GM18951 (cell line): Measurements from ENCODE around the gene SOBP.

Experiments
- POLR2A ChIP-seq: IDR thresholded peaks from 4 replicates; pipeline ENCODE4 v1.6.1; 2011; ENCODE audit warnings: mild to moderate bottlenecking; ENCODE audit not compliant: insufficient read length, insufficient read depth; ENCODE audit errors: extremely low read depth
- in situ Hi-C: fragments of 300-500 bp; cut with MboI; formaldehyde crosslinking; loops from one replicate; pipeline ENCODE4 v1.12.0; 2022; ENCODE audit warnings: low sequenced_read_pairs, mixed read lengths, inconsistent platforms; ENCODE audit not compliant: unreplicated experiment

The SOBP gene

GRCh38 chr6:107682721-107683120 lies 192.8 kb downstream of the SOBP start:
- in situ Hi-C loops, result no loop called here
- no peak for TF ChIP-seq POLR2A

GRCh38 chr6:107683183-107683582 lies 193.3 kb downstream of the SOBP start:
- no peak for TF ChIP-seq POLR2A
- in situ Hi-C loops, result no loop called here

GRCh38 chr6:107684996-107685395 lies 195.1 kb downstream of the SOBP start:
- TF ChIP-seq POLR2A, result no peak
- in situ Hi-C loops, result no loop called here

GRCh38 chr6:107689190-107689589 lies 199.3 kb downstream of the SOBP start:
- no peak for TF ChIP-seq POLR2A
- in situ Hi-C loops, result no loop called here

- in situ Hi-C loops, result no loop called here
- no peak for TF ChIP-seq POLR2A
These were observed 200.2 kb downstream of the SOBP start for GRCh38 chr6:107689951-107690642.

- in situ Hi-C loops, result no loop called here
- TF ChIP-seq POLR2A, result no peak
These were observed 200.7 kb downstream of the SOBP start for GRCh38 chr6:107690643-107691061.

GRCh38 chr6:107691062-107691751 lies 201.3 kb downstream of the SOBP start:
- in situ Hi-C loops, result no loop called here
- no peak for TF ChIP-seq POLR2A

- no peak for TF ChIP-seq POLR2A
- in situ Hi-C loops, result no loop called here
These were observed 202.4 kb downstream of the SOBP start for GRCh38 chr6:107692351-107692750.

GRCh38 chr6:107695061-107695720 lies 205.3 kb downstream of the SOBP start:
- in situ Hi-C loops, result no loop called here
- TF ChIP-seq POLR2A, result no peak

GRCh38 chr6:107697682-107698081 lies 207.8 kb downstream of the SOBP start:
- in situ Hi-C loops, result no loop called here
- TF ChIP-seq POLR2A, result no peak

- TF ChIP-seq POLR2A, result no peak
- in situ Hi-C loops, result no loop called here
These were observed 208.2 kb downstream of the SOBP start for GRCh38 chr6:107698146-107698545.

- in situ Hi-C loops, result no loop called here
- no peak for TF ChIP-seq POLR2A
These were observed 209.3 kb downstream of the SOBP start for GRCh38 chr6:107699254-107699653.

GRCh38 chr6:107699697-107700325 lies 209.9 kb downstream of the SOBP start:
- in situ Hi-C loops, result no loop called here
- no peak for TF ChIP-seq POLR2A
